Measurements from ENCODE around the gene IGSF3.
A peak's percentile ranks its signal among the peaks of the same experiment; 100 is the strongest.
"Not testable (repeated sequence)": the region's sequence is repeated elsewhere in the genome, so short reads cannot be mapped to it uniquely, and the experiment has no call there.

IGSF3 gene

GRCh38 chr1:116579259-116579875, 88.2 kb downstream of the IGSF3 start:
- no peak for DNase-seq (ENCODE audit: low read depth in 3 of 3)

DNA sequence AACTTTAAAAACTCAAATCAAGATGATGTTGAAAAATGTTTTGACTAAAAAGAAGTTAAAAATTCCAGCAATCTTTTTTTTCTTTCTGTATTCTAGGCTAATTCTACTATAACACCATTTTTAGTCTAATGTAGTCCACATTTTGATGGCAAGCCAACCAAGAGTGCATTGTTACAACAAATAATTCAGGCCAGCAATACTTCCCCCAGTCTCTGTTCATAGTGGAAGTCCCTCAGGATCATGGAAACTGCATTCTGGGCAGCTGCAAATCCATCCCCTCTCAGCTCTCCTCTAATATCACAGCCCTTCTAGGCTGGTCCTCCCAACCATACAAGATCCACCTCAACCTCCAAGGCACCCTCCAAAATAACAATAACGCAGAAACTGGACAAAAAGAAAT, 89.0 kb downstream of the IGSF3 start:
- DNase-seq (ENCODE audit: low read depth in 3 of 3) = no peak

GRCh38 chr1:116577759-116578314, 89.7 kb downstream of the IGSF3 start:
- no peak for DNase-seq (ENCODE audit: low read depth in 3 of 3)

GRCh38 chr1:116574581-116575291, 92.8 kb downstream of the IGSF3 start:
- peak in 1 of 3 experiments; percentile 20 for DNase-seq (ENCODE audit: low read depth in 3 of 3)

DNA sequence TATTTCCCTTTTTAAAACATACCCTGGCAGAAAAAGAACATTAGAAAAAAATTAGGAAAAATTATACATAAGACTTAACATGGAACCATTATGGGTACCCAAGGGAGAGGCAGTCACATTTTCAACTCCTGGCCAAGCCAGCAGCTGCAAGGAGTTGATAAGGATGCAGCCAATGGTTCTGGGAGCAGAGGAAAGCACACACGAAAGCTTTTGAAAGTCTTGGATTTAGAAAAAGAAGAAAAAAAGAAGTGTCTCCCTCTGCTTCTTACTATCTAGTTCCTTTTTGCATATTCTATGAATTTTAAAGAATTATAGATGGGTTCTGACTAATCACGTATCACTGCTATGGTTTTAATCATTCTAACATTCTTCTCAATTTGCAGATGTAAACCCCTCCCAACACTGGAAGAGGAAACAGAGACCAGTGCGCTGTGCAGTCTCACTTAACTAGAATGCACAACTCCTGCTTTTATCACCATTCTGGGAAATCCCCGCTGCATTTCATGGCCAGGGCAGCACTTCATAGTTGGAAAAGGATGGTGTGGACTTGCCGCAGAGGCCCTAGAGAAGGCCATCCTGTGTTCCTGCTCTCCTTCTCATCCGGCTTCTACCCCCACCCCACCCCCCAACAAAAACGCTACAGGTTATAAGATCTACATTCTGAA, 94.0 kb downstream of the IGSF3 start:
- DNase-seq (ENCODE audit: low read depth in 3 of 3) = no peak

DNA sequence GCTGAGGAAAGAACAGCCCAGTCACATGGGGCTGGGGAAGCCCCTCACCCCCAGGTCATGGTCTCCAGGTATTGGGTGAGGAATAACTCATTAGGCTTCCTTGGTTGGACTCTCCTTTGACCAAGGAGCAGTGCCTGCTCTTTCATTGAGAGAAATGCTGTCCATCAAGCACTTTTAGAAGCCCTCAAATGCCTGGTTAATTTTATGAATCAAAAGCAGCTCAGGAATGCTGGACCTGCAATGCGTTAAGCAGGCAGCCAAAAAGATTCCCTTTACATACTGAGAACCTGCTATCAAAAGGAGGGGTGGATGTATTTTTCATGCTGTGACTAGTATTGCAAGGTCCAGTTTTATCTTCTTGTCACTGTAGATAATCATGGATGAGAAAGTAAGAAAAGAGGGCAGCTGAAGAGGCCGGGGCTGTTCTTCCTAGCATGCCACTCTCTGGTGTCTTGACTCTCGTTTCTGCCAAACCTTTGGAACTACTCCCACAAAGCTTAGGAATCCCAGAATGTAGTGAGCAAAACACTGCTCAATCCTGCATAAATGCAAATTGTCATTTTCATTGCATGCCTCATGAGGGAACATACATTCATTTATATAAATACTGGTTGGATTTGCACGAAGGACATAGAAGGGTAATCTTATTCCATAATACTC, 94.6 kb downstream of the IGSF3 start:
- no peak for DNase-seq (ENCODE audit: low read depth in 3 of 3)

DNA sequence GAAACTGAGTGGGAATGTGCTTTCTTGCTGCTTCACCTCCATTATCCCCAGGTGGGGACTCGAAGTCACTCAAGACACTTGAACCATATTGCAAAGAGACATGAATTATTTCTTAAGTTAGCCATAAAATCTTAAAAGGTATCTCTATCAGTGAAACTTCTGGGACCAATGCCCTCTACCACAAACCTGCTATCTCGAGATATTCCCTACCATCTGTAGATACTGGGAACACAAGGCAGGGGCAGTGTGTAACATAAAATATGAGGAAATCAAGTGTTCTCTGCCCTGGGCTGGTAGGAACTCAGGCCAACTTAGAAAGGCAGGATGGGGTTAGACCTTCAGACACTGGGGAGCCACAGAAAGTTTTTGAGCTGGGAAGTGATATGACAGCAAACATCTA, 95.4 kb downstream of the IGSF3 start:
- DNase-seq (ENCODE audit: low read depth in 3 of 3) = no peak

DNA sequence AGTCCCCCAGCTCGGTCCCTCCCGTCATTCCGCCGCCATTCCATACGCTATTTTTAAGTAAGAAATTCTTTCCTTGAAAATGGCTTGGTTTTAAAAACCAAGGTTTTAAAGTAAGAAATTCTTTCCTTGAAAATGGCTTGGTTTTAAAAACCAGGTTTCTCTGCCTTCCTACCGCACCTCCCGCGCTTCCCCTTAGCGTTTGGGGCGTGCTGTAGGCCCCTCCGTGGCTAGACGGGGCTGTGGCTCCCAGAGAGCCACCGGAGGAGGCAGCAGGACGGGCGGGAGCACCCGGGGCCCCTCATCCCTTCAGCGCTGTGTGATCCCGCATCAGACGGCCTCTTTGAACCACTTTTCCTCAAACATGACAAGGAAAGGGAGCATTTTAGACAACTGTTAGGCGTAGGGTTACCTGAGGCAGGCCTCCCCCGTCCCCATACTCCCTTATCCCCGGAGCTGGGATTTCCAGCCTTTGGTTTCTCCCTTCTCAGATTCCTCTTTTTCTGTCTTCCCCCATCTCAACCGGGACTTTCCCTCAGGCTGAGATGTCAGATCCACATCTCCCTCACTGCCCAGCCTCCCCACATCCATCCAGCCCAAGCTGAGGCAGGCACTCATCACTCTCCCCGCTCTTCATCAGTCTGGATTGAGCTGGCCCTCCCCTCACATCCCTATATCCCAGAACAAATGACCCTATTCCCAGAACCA, 96.2 kb downstream of the IGSF3 start:
- DNase-seq (ENCODE audit: low read depth in 3 of 3) = no peak

DNA sequence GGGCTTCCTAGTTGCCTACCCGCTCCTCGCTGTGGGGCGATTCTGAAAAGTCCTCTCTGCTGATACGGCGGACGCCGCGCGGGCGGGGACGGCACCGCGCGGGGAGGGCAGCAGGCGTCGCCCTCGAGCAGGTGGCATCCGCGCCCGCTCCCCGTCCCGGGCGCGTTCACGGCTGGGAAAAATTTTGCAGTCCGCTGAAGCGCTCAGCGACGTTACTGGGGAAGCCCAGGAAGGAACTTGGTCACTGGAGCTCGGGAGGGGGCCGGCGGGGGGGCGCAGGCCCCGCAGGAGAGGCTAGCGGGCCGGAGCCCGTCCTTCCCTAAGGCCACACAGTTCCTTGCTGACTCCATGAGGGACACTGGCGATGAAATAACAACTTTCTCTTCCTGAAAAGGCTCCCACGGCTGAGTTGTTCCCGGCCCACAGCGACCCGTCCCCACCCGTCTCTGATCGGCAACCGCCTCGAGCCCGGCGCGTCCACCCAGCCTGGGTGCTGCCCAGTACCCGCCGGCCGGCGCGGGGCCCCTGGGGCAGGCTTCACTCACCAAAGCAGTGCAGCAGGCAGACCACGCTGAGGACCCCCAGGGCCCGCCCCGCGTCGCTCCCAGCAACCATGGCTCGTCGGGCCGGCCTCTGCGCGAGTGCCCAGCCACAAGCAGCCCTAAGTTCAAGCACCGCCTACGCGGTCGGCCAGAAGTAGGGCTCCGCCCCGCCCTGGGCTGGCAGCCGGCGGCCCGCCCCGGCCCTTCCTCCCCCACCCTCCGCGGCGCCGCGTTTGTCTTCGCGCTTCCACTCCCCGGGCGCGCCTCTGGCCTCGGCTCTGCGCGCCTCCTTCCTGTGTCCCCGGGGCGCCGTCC, 96.9 kb downstream of the IGSF3 start, which contains the start of gene CD58:
Gene CD58 (minus strand): TSS at position 669 of the 857 bp plus-strand sequence. CDS start 54 bp downstream, at position 615.
- DNase-seq (ENCODE audit: low read depth in 3 of 3) = peak; percentile 66 to 69 (median 66)

GRCh38 chr1:116569776-116570357, 97.7 kb downstream of the IGSF3 start:
- DNase-seq (ENCODE audit: low read depth in 3 of 3) = peak; percentile 13 to 36 (median 19)

- no peak for DNase-seq (ENCODE audit: low read depth in 3 of 3)
These were observed 98.2 kb downstream of the IGSF3 start for GRCh38 chr1:116569381-116569670.

- no peak for DNase-seq (ENCODE audit: low read depth in 3 of 3)
These were observed 98.7 kb downstream of the IGSF3 start for GRCh38 chr1:116568662-116569380.

GRCh38 chr1:116567790-116568661, 99.5 kb downstream of the IGSF3 start:
- no peak for DNase-seq (ENCODE audit: low read depth in 3 of 3)

GRCh38 chr1:116565222-116565621, 102.3 kb downstream of the IGSF3 start:
- no peak for DNase-seq (ENCODE audit: low read depth in 3 of 3)

- no peak for DNase-seq (ENCODE audit: low read depth in 3 of 3)
These were observed 103.1 kb downstream of the IGSF3 start for GRCh38 chr1:116564426-116564825.

DNA sequence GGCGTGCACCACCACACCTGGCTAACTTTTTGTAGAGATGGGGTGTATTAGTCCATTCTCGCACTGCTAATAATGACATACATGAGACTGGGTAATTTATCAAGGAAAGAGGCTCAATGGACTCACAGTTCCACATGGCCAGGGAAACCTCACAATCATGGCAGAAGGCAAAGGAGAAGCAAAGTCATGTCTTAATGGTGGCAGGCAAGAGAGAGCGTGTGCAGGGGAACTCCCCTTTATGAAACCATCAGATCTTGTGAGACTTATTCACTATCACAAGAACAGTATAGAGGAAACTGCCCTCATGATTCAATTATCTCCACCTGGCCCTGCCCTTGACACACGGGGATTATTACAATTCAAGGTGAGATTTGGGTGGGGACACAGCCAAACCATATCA, 105.1 kb downstream of the IGSF3 start:
- DNase-seq (ENCODE audit: low read depth in 3 of 3) = not testable (repeated sequence)

DNA sequence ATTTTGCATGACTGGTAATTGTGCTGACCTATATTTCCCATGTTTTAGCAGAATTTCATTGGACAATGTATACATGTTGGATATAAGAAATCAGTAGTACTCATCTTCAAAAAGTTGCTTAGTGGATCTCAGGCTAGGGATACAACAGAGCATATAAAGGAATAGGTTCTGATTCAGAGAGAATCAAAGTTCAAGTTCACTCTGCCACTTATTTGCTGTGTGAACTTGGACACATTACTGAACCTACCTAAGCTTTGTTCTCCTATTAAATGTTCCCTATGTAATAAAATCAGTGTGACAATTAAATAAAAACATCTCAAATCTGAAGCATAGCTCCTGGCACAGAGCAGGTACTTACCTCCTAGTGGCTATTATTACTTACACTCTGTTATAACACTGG, 106.0 kb downstream of the IGSF3 start:
- no peak for DNase-seq (ENCODE audit: low read depth in 3 of 3)

DNA sequence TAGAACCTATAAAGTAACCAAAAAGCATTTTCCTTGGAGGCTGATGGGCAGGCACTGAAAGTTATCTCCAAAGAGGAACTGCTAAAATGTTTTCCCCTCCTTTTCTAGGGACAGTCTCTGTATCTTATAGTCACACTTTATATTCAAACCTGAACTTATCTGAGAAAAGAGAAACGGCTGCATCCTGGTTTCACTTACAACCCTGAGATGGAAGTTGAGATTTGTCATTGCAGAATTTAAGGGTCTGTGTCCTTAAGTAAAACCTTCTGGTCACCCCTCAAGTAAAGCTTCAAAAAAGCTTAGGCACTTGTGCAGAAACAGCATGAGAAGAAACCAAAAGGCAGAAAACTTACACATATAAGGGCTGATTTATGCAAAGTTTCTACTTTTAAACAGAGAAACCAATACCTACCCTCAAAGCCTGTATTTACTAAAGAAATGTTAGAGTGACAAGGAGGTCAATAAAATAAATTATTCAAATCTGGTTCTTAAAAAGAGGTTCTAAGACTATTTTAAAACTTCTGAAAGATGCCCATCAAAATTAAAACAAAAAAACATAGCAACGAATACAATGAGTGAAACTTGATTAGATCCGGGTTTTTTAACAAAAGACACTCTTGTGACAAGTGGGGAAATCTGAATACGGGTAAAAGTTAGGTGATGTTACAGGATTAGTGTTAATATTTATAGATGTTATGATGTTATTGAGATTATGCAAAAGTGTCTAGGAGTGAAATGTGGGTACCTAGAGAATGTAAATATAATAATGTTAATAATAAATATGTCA, 106.6 kb downstream of the IGSF3 start:
- DNase-seq (ENCODE audit: low read depth in 3 of 3) = no peak

Measured in stimulated activated CD4-positive, alpha-beta T cell treated with anti-CD3 and anti-CD28 coated beads, TNF-alpha, amount 100 ng/mL, for 4 hours (primary cell).